Stimulated activated CD4-positive, alpha-beta T cell treated with anti-CD3 and anti-CD28 coated beads, Interleukin-1b, Interleukin-23, amount 100 ng/mL, for 24 hours (primary cell): ENCODE measurements around the gene TSPAN11.

Source experiments
- DNase-seq, 4 experiments: peaks; one replicate each; pipeline ENCODE4 v3.0.0-alpha.2; 2020; ENCODE audit warnings: low read depth in 4 of 4, low spot score in 1 of 4

The TSPAN11 gene

DNA sequence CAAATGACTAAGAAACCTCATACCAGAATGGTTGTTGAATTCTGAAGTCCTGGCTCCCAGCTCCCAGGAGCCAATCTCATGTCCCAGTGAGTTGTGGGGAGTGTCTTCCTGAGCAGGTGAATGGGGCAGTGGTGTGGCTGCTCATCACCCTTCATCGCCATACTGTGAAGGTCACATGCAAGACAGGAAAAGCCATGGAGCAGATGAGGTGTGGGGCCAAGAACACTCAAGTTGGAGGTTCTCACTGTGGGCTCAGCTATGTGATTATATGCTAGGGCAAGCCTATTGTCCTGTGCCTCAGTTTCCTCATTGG lies 16.6 kb upstream of the TSPAN11 start:
- DNase-seq = no peak

GRCh38 chr12:30911207-30911606 lies 15.3 kb upstream of the TSPAN11 start:
- DNase-seq = no peak

GRCh38 chr12:30913323-30913722 lies 13.2 kb upstream of the TSPAN11 start:
- no peak for DNase-seq

DNA sequence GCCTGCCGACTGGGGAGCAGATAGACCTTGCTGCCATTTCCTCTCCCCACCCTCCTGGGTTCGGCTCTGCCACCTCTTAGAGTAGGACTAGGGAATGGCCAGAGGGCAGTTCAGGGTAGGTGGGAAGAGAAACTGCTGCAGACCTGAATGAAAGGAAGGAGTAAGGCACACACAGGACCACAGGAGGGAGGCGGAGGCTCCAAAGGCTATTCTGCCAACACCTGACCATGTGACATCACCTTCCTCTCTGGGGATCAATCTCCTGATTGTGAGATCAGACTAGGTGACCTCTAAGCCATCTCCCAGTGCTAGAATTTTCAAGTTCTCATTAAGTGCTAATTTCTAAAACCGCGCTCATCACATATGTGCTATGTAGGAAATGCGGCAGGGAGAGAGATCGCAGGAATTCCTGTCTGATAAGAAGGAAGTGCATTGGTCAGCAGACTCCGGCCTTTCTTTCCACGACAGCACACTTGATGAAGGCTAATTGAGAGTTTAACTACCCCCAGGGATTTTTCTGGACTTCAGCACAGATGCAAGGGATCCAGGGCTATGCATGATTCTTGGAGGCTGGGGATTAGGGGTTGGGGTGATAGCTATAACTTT lies 11.5 kb upstream of the TSPAN11 start:
- DNase-seq = no peak

GRCh38 chr12:30923057-30923456 lies 3.5 kb upstream of the TSPAN11 start:
- DNase-seq = no peak

- DNase-seq = no peak
These were observed 823 bp upstream of the TSPAN11 start for GRCh38 chr12:30925607-30926242.

DNA sequence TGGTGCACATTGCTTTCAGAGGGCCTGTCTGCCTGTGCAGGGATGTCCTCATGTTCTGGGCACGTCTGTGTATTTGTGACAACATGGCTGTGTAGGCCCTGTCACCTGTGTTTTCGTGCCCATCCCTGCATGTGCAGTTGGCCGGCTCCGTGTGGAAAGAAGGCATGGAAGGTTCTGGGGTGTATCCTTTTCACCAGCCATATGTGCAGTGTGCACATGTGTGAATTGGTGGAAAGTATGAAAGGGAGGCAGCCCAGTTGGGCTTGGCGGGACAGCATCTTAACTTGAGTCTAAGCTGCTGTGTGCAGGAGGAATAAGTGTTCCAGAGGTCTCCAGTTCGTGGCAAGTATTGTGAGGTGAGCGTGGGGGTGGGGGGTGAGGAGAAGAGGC lies 669 bp downstream of the TSPAN11 start:
- no peak for DNase-seq

DNA sequence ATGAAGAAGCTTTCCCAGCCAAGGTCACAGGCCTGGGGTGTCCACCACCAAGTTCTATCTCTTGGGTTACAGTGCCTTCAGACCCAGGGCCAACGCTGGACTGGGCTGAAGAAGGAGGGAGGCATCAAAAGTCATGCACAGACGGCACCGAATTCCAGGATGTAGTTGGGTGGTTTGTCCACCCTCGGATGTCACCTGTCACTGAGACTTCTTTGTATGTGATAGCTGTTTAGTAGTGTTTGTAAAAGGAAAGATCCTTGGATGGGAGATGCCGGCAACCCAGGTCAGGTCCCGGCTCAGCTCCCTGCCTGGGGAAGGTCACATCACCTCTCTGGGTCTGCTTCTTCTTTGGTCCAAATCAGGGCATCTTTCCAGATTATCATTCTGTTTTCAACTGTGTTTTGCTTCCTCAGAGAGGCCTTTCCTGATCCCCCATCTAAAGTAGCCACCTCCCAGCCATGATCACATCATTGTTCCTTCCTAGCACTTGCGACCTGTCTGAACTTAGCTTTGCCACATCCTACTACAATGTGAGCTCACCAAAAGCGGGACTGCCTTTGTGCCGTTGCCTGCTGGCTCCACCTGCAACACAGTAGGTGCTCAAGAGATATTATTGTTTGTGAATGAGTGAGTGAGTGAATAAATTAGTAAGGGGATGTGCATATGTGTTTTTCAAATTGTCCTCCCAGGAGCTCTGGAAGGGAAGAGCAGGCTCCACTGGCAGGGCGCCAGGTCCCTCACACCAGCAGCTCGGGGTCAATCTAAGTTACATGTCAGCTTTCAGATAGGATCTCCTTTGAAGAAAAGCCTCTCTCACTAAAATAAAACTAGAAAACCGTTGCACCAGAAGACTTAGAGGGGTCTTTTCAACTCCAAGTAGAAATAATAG lies 2.1 kb downstream of the TSPAN11 start:
- no peak for DNase-seq

DNA sequence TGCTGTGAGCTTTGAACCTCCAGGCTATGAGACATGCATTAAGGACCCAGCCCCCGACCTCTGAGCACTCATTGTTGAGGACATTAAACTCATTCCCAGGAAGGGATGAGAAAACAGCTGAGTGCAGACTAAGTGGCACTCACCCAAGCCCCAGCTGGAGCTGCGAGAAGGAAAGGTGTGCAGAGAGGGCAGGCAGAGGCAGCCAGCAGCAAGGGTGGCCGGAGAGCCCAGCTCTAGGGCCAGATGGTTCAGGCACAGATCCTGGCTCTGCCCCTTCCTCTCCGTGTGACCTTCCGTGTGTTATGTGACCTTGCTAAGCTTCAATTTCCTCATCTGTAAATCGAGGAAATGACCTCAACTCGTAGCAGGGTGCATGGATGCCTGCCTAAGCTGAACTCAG lies 3.7 kb downstream of the TSPAN11 start:
- DNase-seq = no peak

DNA sequence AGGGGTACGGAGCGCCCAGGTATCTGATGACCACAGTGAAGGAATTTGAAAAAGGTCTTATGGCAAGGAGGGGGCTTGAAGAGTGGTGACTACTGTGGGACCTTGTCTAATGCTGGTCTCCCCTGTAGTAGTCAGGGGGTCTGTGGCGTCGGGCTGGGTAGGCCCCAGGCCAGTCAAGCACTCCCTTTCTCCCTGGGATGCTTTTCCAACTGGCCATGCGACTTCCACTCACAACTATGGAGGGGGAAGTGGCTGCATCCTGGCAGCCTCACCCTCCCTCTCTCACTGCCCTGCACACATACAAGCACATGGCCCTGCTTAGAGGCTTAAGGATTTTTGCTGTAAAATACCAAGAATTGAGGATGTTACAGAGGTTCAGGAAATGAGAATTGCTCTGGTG lies 4.1 kb downstream of the TSPAN11 start:
- DNase-seq = no peak

GRCh38 chr12:30932881-30933280 lies 6.3 kb downstream of the TSPAN11 start:
- DNase-seq = no peak

GRCh38 chr12:30934811-30935210 lies 8.3 kb downstream of the TSPAN11 start:
- no peak for DNase-seq

DNA sequence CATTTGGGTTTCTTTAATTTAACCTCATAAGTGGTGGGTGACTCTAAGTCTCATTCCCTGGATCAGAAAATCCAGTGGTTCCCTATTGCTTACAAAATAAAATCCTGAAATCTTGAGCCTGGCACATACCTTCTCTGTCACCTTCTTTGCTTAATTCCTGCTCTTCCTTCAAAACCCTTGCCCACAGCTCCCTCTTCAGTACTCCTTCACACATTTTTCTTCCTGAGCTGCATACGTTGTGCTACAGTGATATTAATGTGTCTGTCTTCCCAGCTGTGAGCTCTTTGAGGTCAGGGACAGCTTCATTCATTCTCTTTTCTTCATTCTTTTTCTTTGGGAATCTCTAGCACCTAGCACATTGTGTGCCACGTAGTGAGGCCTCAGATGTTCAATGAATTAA lies 9.5 kb downstream of the TSPAN11 start:
- no peak for DNase-seq

DNA sequence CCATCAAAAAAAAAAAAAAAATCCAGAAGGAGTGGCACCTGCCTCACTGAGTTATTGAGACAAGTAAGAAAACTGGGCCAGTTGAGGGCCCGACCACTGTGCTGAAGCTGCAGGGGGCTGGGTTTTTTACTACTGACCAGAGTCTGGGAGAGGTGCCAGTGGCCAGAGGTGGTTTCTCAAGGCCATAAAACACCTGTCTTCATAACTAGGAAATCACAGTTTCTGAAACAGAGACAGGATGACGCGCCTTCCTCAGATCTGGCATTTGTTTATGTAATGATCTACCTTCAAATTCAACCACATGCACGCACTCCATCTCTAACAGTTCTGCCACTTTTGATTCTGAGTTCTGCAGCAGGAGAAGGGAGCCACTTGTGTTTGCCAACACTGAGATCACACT lies 12.7 kb downstream of the TSPAN11 start:
- no peak for DNase-seq

GRCh38 chr12:30942486-30942885 lies 15.9 kb downstream of the TSPAN11 start:
- DNase-seq = no peak

DNA sequence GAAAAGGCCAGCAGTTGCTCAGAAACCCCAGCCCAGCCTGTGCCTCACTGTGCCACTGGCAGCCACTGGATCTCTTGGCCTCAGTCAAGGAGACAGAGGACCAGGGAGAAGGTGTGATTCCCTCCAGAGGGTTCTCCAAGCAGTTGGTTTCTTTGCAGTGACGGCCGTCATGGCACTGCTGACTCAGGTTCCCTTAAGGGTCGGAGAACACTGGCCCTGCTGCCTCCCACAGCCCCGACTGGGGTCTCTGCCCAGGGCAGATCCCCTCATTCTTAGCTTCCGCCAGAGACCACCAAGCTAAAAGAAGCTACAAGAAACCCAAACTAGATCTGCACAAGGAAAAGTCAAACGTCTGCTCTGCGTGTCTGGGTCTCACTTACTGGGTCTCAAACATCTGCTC lies 16.4 kb downstream of the TSPAN11 start:
- no peak for DNase-seq

DNA sequence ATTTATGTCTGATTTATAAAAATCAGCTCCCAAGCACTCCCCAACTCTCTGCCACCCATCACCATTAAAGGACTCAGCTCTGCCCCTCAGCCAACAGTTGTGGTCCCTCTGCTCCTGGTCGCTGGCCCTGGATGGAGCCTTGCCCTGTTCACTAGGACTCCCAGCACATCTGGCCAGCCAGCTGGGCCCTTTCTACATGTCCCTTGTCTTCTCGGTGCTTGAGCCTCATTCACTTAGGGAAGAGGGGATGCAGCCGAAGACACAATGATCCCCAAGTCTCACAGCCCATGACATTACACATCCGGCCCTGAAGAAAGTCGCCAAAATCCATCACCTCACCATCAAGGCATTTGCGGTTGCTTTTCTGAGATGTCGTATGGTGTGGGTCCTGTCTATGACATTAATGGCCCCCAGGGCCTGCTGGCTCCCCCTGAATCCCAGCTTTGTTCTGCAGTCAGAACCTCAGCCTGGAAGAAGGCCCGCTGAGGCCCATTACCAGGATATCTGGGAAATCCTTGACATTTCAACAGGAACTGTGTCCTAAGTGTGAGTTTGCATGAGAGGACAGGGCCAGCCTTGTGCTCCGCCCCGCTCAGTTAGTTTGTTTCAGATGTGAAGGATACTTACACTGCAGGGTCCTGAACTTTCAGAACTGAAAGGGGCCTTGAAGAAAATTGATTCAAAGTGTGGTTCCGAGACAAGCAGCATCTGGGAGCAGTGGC lies 19.1 kb downstream of the TSPAN11 start:
- no peak for DNase-seq

DNA sequence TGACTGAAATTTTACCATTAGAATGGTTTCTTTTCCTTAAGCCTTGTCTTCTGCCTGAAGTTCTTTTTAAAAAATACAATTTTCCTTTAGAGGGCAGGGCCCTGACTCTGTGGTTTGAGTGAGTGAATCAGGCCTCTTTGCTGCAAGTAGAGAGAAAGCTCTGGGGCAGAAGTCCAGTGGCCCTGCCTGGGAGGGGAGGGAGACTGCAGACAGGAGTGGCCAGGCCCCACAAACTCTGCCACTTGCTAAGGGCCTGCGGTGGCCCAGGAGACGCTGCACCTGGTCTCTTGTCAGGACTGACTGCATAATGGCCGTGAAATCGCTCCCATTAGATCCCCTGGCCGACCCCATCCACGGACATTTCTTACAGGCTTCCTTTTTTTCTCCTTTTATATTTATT lies 25.5 kb downstream of the TSPAN11 start:
- DNase-seq = no peak

DNA sequence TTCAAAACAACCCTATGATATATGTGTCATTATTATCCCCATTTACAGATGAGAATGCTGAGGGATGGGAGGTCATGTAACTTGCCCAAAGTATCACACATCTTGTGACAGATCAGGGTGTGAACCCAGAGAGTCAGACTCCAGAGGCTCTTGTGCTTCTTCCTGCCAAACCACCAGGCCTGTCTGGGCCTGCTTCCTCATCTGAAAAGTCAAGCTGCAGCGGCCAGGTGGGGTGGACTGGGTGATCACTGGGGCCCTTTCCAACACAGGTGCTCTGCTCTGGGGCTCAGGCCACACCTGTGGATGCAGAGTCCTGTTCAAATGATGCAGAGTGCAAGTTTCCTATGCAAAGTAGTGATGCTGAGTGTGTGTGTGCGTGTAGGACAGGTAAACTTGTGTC lies 26.7 kb downstream of the TSPAN11 start:
- no peak for DNase-seq

DNA sequence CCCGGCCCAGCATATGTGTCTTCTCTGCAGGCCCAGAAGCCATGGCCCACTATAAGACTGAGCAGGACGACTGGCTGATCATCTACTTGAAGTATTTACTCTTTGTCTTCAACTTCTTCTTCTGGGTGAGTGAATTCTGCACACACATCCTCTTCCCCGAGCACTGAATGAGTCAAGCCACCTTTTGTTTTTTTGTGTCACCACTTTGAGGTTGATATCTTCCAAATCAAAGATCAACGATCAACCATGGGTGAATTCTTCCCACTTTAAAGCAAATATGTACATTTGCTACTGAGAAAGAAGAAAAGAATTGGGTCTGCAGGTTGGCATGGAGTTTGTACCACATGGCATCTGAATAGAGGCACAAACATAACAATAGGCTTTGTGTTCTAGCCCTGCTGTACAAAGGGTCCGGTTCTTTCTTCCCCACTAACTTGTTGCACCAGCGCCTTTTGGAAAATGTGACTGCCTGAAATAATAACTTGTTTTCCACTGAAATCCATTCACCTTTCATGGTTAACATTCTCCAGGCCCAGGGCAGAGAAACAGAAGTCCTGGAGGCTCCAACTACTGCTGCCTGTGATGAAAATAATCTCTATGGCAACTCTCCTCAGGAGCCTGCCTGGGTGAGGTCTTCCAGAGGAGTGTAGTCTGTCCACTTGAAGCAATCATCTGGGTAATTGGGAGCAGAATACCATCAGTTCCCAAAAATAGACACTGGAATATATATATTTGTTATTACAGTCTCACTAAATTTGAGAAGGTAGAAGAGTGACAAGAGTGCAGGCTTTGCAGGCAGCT lies 27.6 kb downstream of the TSPAN11 start:
- no peak for DNase-seq

GRCh38 chr12:30955214-30955613 lies 28.7 kb downstream of the TSPAN11 start:
- DNase-seq = no peak
